ENCODE data around the gene ILKAP. TPM values are rescaled to one million over a fixed set of nuclear protein-coding genes. Genes with fewer than 3 reads are reported as not detected.

Gene ILKAP
- polyA plus RNA-seq, 3 donors: 23.2 to 44.2 (median 29.3) TPM

DNA sequence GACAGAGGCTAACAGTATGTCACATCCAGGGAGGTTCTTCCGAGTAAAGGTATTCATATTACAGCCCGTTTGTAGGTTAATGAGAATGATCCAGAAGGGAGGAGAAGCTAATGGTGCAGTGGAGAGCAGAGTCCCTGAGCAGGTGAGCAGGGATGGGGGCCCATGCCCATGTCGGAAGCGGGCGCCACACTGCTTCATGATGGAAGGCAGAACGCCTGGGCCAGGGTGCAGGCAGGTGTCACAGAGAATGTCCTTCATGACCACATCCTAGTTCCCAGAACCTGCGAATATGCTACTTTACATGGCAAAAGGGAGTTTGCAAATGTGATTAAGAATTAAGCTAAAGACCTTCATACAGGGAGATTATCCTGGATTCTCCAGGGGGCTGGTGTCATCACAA lies 32.4 kb upstream of the ILKAP start:
- intact Hi-C loops (cut with micrococcal nuclease): loop anchor here (2.0 to 10.0 kb wide), 3 partner anchors 34 to 271 kb away; partner anchors contain the start of genes ILKAP (in 1 of the 2), PER2 (in 1 of the 2) and UBE2F (in 1 of the 2)
- H3K4me1 Mint-ChIP-seq: peaks cover 30% of the 10 kb centered on the region
- 93% methylated on average over 2 of the region's 7 CpGs for WGBS (ENCODE audit: insufficient coverage)

DNA sequence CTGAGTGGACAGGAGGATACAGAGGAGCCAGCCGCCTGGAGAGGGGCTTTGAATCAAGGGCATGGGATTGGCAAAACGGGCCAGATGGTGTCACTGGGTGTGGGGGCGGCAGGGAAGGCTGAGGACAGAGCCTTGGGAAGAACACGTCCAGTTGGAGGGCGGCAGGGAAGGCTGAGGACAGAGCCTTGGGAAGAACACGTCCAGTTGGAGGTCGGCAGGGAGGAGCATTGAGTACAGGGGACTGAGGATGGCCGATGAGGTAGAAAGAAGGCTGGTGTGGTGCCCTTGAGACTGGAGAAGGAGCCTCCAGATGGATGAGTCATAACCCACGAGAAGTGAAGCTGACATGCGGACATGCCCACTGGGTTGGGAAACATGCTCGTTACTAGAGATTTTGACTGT lies 31.8 kb upstream of the ILKAP start:
- H3K9me3 ChIP-seq (replicated peaks in 1 of 2; ENCODE audit: control insufficient read depth in 1 of 2, insufficient read depth in 1 of 2, low read length in 2 of 2): peaks cover 6 to 12% of the 10 kb centered on the region in 2 donors
- H3K79me2 ChIP-seq (ENCODE audit: insufficient read depth, low read length): no peaks in the 10 kb centered on the region
- H3K27ac Mint-ChIP-seq: peak overlapping the region in 5 of 7 donors; percentile 24 to 59 (median 48)
- peak; percentile 47 to 84 (median 74) for DNase-seq
- TF ChIP-seq, protein P1, sequence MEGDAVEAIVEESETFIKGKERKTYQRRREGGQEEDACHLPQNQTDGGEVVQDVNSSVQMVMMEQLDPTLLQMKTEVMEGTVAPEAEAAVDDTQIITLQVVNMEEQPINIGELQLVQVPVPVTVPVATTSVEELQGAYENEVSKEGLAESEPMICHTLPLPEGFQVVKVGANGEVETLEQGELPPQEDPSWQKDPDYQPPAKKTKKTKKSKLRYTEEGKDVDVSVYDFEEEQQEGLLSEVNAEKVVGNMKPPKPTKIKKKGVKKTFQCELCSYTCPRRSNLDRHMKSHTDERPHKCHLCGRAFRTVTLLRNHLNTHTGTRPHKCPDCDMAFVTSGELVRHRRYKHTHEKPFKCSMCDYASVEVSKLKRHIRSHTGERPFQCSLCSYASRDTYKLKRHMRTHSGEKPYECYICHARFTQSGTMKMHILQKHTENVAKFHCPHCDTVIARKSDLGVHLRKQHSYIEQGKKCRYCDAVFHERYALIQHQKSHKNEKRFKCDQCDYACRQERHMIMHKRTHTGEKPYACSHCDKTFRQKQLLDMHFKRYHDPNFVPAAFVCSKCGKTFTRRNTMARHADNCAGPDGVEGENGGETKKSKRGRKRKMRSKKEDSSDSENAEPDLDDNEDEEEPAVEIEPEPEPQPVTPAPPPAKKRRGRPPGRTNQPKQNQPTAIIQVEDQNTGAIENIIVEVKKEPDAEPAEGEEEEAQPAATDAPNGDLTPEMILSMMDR (IDR thresholded peaks at IDR 0.05): no peak
- H3K9me3 Mint-ChIP-seq: peaks cover 2 to 17% (median 8%) of the 10 kb centered on the region in 7 donors
- peaks cover 45 to 81% (median 69%) of the 10 kb centered on the region in 3 donors for H3K27me3 Mint-ChIP-seq (ENCODE audit: low read depth in 3 of 3)
- intact Hi-C loops (cut with micrococcal nuclease): loop anchor here (2.0 to 10.0 kb wide), 3 partner anchors 33 to 271 kb away; partner anchors contain the start of genes ILKAP (in 1 of the 2), PER2 (in 1 of the 2) and UBE2F (in 1 of the 2)
- 57% methylated on average over 11 of the region's 11 CpGs for WGBS (ENCODE audit: insufficient coverage)
- peaks cover 0 to 4% of the 10 kb centered on the region in 2 donors for H3K36me3 Mint-ChIP-seq
- H2AFZ ChIP-seq (ENCODE audit: insufficient read depth, low read depth, low read length, poor library complexity, severe bottlenecking): no peak overlapping the region
- H4K20me1 ChIP-seq (ENCODE audit: insufficient read depth, low read length): no peaks in the 10 kb centered on the region
- H3K4me2 ChIP-seq (replicated peaks; ENCODE audit: extremely low read depth, low read length, poor library complexity, severe bottlenecking): no peak overlapping the region
- no peak overlapping the region for H3K9ac ChIP-seq (ENCODE audit: insufficient read depth, low read length, poor library complexity, severe bottlenecking)
- no peak overlapping the region for H3K4me3 ChIP-seq (replicated peaks in 1 of 3; ENCODE audit: low read depth in 2 of 3, low read length in 3 of 3)
- H3K4me1 Mint-ChIP-seq: peaks cover 34% of the 10 kb centered on the region
- H3K27ac ChIP-seq (ENCODE audit: low read depth in 1 of 2, low read length in 2 of 2): no peak overlapping the region
- H3K4me1 ChIP-seq (ENCODE audit: control insufficient read depth in 1 of 2, insufficient read depth in 2 of 2, low read length in 2 of 2): peaks cover 34 to 42% of the 10 kb centered on the region in 2 donors
- H3K4me3 Mint-ChIP-seq: peak overlapping the region; percentile 52 to 84
- peaks cover 11 to 45% of the 10 kb centered on the region in 2 donors for H3K27me3 ChIP-seq (ENCODE audit: control insufficient read depth in 2 of 2, insufficient read depth in 2 of 2, low read length in 2 of 2)
- no peaks in the 10 kb centered on the region for H3K36me3 ChIP-seq (replicated peaks in 1 of 2; ENCODE audit: control insufficient read depth in 1 of 2, insufficient read depth in 2 of 2, low read length in 2 of 2)

More for the DNA sequence above, 32.4 kb upstream of the ILKAP start:
- Histone ChIP-seq H3K4me2 (replicated peaks; ENCODE audit: extremely low read depth, low read length, poor library complexity, severe bottlenecking) (no peak overlapping the region), H4K20me1 (ENCODE audit: insufficient read depth, low read length) (no peaks in the 10 kb centered on the region), H3K27me3 (ENCODE audit: control insufficient read depth in 2 of 2, insufficient read depth in 2 of 2, low read length in 2 of 2) (peaks cover 14 to 47% of the 10 kb centered on the region in 2 donors), H3K4me3 (replicated peaks in 1 of 3; ENCODE audit: low read depth in 2 of 3, low read length in 3 of 3) (no peak overlapping the region), H3K9ac (ENCODE audit: insufficient read depth, low read length, poor library complexity, severe bottlenecking) (no peak overlapping the region), H3K79me2 (ENCODE audit: insufficient read depth, low read length) (no peaks in the 10 kb centered on the region), H3K4me1 (ENCODE audit: control insufficient read depth in 1 of 2, insufficient read depth in 2 of 2, low read length in 2 of 2) (peaks cover 37 to 44% of the 10 kb centered on the region in 2 donors), H3K27ac (ENCODE audit: low read depth in 1 of 2, low read length in 2 of 2) (no peak overlapping the region), H3K9me3 (replicated peaks in 1 of 2; ENCODE audit: control insufficient read depth in 1 of 2, insufficient read depth in 1 of 2, low read length in 2 of 2) (peaks cover 6 to 12% of the 10 kb centered on the region in 2 donors), H2AFZ (ENCODE audit: insufficient read depth, low read depth, low read length, poor library complexity, severe bottlenecking) (no peak overlapping the region), H3K36me3 (replicated peaks in 1 of 2; ENCODE audit: control insufficient read depth in 1 of 2, insufficient read depth in 2 of 2, low read length in 2 of 2) (no peaks in the 10 kb centered on the region)
- Mint-ChIP-seq H3K27ac (peak overlapping the region in 1 of 7 donors; percentile 24), H3K9me3 (peaks cover 2 to 14% (median 8%) of the 10 kb centered on the region in 7 donors), H3K27me3 (ENCODE audit: low read depth in 3 of 3) (peaks cover 41 to 81% (median 68%) of the 10 kb centered on the region in 3 donors), H3K4me3 (peak overlapping the region in 1 of 2 donors; percentile 84), H3K36me3 (no peaks in the 10 kb centered on the region)
- TF ChIP-seq, protein P1 (IDR thresholded peaks at IDR 0.05): no peak
- DNase-seq: no peak

All from CD14-positive monocyte (primary cell).